ENCODE data around the gene MRPS18A. TPM values are rescaled to one million over a fixed set of nuclear protein-coding genes. Genes with fewer than 3 reads are reported as not detected.

Gene MRPS18A
- total RNA-seq, 1 experiment from 2014 or later = 105 TPM

DNA sequence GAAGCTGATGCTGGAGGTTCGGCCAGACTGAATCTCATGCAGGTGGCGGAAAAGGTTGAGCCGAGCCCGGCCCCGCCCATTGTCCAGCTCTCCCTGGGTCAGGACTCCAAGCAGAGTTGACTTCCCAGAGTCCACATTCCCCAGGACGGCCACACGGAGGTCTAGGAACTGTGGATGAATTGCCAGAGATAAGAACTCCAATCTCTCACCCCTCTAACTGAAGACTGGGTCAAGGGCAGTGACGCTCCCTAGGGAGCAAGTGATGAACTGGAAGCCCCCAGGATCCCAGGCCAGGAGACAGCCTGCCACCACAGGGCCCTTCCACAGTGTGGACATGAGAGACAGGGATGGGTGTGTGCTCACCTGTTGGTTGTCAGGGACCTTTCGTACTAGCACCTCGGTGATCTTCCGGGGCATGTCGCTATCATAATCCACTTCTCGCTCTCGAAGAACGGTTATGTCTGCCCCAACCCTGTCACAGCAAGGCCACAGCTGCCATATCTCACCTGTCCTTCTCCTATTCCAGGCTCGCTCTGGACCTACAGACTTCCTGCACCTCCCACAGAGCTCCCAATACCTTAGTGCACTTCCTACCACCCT is 62.1 kb downstream of the MRPS18A start:
- no TSS peak for BruUV-seq (replicated peaks)

GRCh38 chr6:43624786-43625288 is 62.8 kb downstream of the MRPS18A start:
- no peaks in the 10 kb centered on the region for H3K9me3 ChIP-seq (ENCODE audit: low read length)
- peaks cover 17% of the 10 kb centered on the region for H3K4me1 ChIP-seq (ENCODE audit: insufficient read depth, low read length)
- no peaks in the 10 kb centered on the region for H3K27me3 ChIP-seq (ENCODE audit: low read length)
- BruUV-seq (replicated peaks) = no TSS peak
- CTCF ChIA-PET = no interaction called here
- H3K9ac ChIP-seq (ENCODE audit: low read length) = no peak overlapping the region
- DNase-seq = no peak
- H3F3A ChIP-seq (ENCODE audit: low read length, unreplicated experiment) = no peaks in the 10 kb centered on the region
- peaks cover 41% of the 10 kb centered on the region for H3K36me3 ChIP-seq (ENCODE audit: low read depth, low read length)
- H3K4me3 ChIP-seq (ENCODE audit: low read length) = no peak overlapping the region
- no peak overlapping the region for H3K4me2 ChIP-seq (ENCODE audit: low read length)
- H3K9me2 ChIP-seq (replicated peaks; ENCODE audit: low read length) = no peaks in the 10 kb centered on the region
- peaks cover 31% of the 10 kb centered on the region for H3K79me2 ChIP-seq (ENCODE audit: low read length)
- TF ChIP-seq, protein P1, sequence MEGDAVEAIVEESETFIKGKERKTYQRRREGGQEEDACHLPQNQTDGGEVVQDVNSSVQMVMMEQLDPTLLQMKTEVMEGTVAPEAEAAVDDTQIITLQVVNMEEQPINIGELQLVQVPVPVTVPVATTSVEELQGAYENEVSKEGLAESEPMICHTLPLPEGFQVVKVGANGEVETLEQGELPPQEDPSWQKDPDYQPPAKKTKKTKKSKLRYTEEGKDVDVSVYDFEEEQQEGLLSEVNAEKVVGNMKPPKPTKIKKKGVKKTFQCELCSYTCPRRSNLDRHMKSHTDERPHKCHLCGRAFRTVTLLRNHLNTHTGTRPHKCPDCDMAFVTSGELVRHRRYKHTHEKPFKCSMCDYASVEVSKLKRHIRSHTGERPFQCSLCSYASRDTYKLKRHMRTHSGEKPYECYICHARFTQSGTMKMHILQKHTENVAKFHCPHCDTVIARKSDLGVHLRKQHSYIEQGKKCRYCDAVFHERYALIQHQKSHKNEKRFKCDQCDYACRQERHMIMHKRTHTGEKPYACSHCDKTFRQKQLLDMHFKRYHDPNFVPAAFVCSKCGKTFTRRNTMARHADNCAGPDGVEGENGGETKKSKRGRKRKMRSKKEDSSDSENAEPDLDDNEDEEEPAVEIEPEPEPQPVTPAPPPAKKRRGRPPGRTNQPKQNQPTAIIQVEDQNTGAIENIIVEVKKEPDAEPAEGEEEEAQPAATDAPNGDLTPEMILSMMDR (conservative IDR thresholded peaks at IDR 0.05; ENCODE audit: low read depth, low read length) = no peak
- TF ChIP-seq EZH2phosphoT487 (IDR thresholded peaks at IDR 0.05; ENCODE audit: borderline replicate concordance, low read length) (no peak), EZH2 (IDR thresholded peaks at IDR 0.05; ENCODE audit: low read length, unreplicated experiment) (no peak)
- POLR2A ChIA-PET (ENCODE audit: unreplicated experiment) = no interaction called here
- intact Hi-C loops (cut with micrococcal nuclease) = no loop called here
- H3K27ac ChIP-seq (ENCODE audit: low read length) = no peak overlapping the region
- no peak for ATAC-seq
- no peaks in the 10 kb centered on the region for H4K20me1 ChIP-seq (ENCODE audit: low read length)
- H2AFZ ChIP-seq (ENCODE audit: low read length) = no peak overlapping the region

More for the DNA sequence above, 62.1 kb downstream of the MRPS18A start:
- ATAC-seq (no peak), DNase-seq (no peak)
- CTCF ChIA-PET = no interaction called here
- POLR2A ChIA-PET (ENCODE audit: unreplicated experiment) = no interaction called here
- no peaks in the 10 kb centered on the region for H3F3A ChIP-seq (ENCODE audit: low read length, unreplicated experiment)
- H3K9me2 ChIP-seq (replicated peaks; ENCODE audit: low read length) = no peaks in the 10 kb centered on the region
- no peak overlapping the region for H3K4me2 ChIP-seq (ENCODE audit: low read length)
- no peak overlapping the region for H2AFZ ChIP-seq (ENCODE audit: low read length)
- TF ChIP-seq, protein P1 (conservative IDR thresholded peaks at IDR 0.05; ENCODE audit: low read depth, low read length) = no peak
- no peak for TF ChIP-seq EZH2phosphoT487 (IDR thresholded peaks at IDR 0.05; ENCODE audit: borderline replicate concordance, low read length)
- no peak for TF ChIP-seq EZH2 (IDR thresholded peaks at IDR 0.05; ENCODE audit: low read length, unreplicated experiment)
- no peaks in the 10 kb centered on the region for H4K20me1 ChIP-seq (ENCODE audit: low read length)
- H3K9me3 ChIP-seq (ENCODE audit: low read length) = no peaks in the 10 kb centered on the region
- H3K9ac ChIP-seq (ENCODE audit: low read length) = no peak overlapping the region
- H3K27ac ChIP-seq (ENCODE audit: low read length) = no peak overlapping the region
- H3K4me3 ChIP-seq (ENCODE audit: low read length) = no peak overlapping the region
- H3K79me2 ChIP-seq (ENCODE audit: low read length) = peaks cover 31% of the 10 kb centered on the region
- no peaks in the 10 kb centered on the region for H3K27me3 ChIP-seq (ENCODE audit: low read length)
- peaks cover 21% of the 10 kb centered on the region for H3K4me1 ChIP-seq (ENCODE audit: insufficient read depth, low read length)
- intact Hi-C loops (cut with micrococcal nuclease) = no loop called here
- H3K36me3 ChIP-seq (ENCODE audit: low read depth, low read length) = peaks cover 37% of the 10 kb centered on the region

Data from PC-3 (cell line).